HL-60/S4 treated with phorbol 12-myristate 13-acetate at 8.2 ng/mL for 4 days and 3 days (cell line): ENCODE data around the gene E2F1.

ENCODE experiments used
- in situ Hi-C: fragments of 300-500 bp; cut with MboI; formaldehyde crosslinking; loops from 2 replicates; pipeline ENCODE4 v1.15.0; 2022; ENCODE audit warnings: low sequenced_read_pairs

The E2F1 gene

GRCh38 chr20:33673114-33673409 lies 13.1 kb downstream of the E2F1 start:
- in situ Hi-C loops = no loop called here

- in situ Hi-C loops = no loop called here
Measured at GRCh38 chr20:33672426-33673113, 13.6 kb downstream of the E2F1 start.

- in situ Hi-C loops = no loop called here
Measured at GRCh38 chr20:33671573-33672288, 14.5 kb downstream of the E2F1 start.

- in situ Hi-C loops = no loop called here
Measured at GRCh38 chr20:33670715-33671499, 15.3 kb downstream of the E2F1 start.

- in situ Hi-C loops = no loop called here
Measured at GRCh38 chr20:33669873-33670640, 16.1 kb downstream of the E2F1 start.

GRCh38 chr20:33669224-33669623 lies 17.0 kb downstream of the E2F1 start:
- in situ Hi-C loops = no loop called here

GRCh38 chr20:33668466-33669155 lies 17.6 kb downstream of the E2F1 start:
- in situ Hi-C loops = no loop called here

- in situ Hi-C loops = no loop called here
Measured at GRCh38 chr20:33667676-33668465, 18.3 kb downstream of the E2F1 start.

- in situ Hi-C loops = no loop called here
Measured at GRCh38 chr20:33667245-33667675, 18.9 kb downstream of the E2F1 start.

- in situ Hi-C loops = no loop called here
Measured at GRCh38 chr20:33666293-33667244, 19.6 kb downstream of the E2F1 start, which contains the start of gene ACTL10. Gene ACTL10, plus strand, starts transcription at chr20:33666943. Its CDS starts 555 bp downstream, at chr20:33667498.

- in situ Hi-C loops = no loop called here
Measured at GRCh38 chr20:33664762-33665144, 21.4 kb downstream of the E2F1 start.

GRCh38 chr20:33664085-33664761 lies 22.0 kb downstream of the E2F1 start:
- in situ Hi-C loops = no loop called here

- in situ Hi-C loops = no loop called here
Measured at GRCh38 chr20:33663161-33664084, 22.8 kb downstream of the E2F1 start.

- in situ Hi-C loops = no loop called here
Measured at GRCh38 chr20:33662172-33662571, 24.0 kb downstream of the E2F1 start, which contains the start of gene C20orf144. Gene C20orf144, plus strand, starts transcription at chr20:33662327. Its CDS starts 19 bp downstream, at chr20:33662346.

GRCh38 chr20:33660685-33661058 lies 25.5 kb downstream of the E2F1 start:
- in situ Hi-C loops = no loop called here

- in situ Hi-C loops = no loop called here
Measured at GRCh38 chr20:33660035-33660684, 26.0 kb downstream of the E2F1 start.
